GM12872 (cell line): ENCODE data around the gene KCNF1.

Experiments used
- TF ChIP-seq, protein P1 (sequence below): IDR thresholded peaks from 3 replicates; pipeline ENCODE4 v1.5.1; 2011; ENCODE audit warnings: low read depth, mild to moderate bottlenecking, low read length, moderate library complexity; ENCODE audit not compliant: insufficient read depth

The KCNF1 gene

DNA sequence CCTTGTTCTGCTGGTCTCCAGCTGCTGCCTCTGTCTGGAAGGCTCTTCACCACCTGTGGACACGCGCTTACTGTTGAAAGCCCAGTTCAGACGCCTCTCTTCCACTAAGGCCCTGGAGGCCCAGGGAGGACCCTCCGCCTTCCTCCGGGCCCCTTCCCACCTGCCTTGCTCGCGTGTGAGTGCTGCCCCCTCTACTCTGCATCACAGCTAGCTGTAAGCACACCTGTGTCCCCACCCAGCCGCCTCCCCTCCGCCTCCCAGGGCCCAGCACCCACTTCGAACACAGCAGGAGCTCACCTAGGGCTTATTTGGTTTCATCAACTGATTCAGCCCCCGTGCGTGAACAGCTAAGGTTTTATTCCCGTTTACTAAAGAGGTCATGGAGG is 49.7 kb downstream of the KCNF1 start:
- TF ChIP-seq, protein P1, sequence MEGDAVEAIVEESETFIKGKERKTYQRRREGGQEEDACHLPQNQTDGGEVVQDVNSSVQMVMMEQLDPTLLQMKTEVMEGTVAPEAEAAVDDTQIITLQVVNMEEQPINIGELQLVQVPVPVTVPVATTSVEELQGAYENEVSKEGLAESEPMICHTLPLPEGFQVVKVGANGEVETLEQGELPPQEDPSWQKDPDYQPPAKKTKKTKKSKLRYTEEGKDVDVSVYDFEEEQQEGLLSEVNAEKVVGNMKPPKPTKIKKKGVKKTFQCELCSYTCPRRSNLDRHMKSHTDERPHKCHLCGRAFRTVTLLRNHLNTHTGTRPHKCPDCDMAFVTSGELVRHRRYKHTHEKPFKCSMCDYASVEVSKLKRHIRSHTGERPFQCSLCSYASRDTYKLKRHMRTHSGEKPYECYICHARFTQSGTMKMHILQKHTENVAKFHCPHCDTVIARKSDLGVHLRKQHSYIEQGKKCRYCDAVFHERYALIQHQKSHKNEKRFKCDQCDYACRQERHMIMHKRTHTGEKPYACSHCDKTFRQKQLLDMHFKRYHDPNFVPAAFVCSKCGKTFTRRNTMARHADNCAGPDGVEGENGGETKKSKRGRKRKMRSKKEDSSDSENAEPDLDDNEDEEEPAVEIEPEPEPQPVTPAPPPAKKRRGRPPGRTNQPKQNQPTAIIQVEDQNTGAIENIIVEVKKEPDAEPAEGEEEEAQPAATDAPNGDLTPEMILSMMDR = no peak

- TF ChIP-seq, protein P1 = no peak
Observed at GRCh38 chr2:10962004-10962403, 50.3 kb downstream of the KCNF1 start.

DNA sequence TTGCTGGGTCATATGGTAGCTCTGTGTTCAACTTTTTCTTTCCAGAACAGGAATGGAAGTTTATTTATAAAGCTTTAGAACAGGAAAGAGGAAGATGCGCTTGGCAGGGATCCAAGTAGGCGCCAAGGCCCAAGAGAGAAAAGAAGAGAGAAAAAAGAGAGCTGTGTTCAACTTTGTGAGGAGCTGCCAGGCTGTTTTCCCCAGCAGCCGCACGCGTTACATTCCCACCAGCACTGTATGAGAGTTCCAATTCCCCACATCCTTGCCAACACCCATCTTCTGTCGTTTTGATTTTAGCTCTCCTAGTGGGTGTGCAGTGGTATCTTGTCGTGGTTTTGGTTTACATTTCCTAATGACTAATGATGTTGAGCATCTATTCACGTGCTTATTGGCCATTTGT is 51.4 kb downstream of the KCNF1 start:
- TF ChIP-seq, protein P1 = no peak
